NT2/D1 (cell line): ENCODE results near the gene TMEM147.

ENCODE experiments used
- DNase-seq: peaks from one replicate; pipeline ENCODE4 v3.0.0-alpha.2; 2011; ENCODE audit warnings: low read depth, low spot score
- H3K27me3 ChIP-seq: 2 replicates; pipeline ENCODE4 v1.6.0; 2011; ENCODE audit warnings: mild to moderate bottlenecking; ENCODE audit not compliant: insufficient read length, insufficient read depth
- H3K36me3 ChIP-seq: 2 replicates; pipeline ENCODE4 v1.6.1; 2011; ENCODE audit warnings: mild to moderate bottlenecking, low read length, mixed read lengths; ENCODE audit not compliant: insufficient read depth, insufficient read length
- H3K4me1 ChIP-seq: 2 replicates; pipeline ENCODE4 v1.5.1; 2011; ENCODE audit not compliant: insufficient read depth, insufficient read length
- H3K4me3 ChIP-seq: 2 replicates; pipeline ENCODE4 v1.5.1; 2011; ENCODE audit warnings: low read depth; ENCODE audit not compliant: insufficient read length
- H3K9ac ChIP-seq: 2 replicates; pipeline ENCODE4 v1.6.0; 2011; ENCODE audit warnings: low read depth; ENCODE audit not compliant: insufficient read length
- H3K9me3 ChIP-seq: 2 replicates; pipeline ENCODE4 v1.5.1; 2011; ENCODE audit warnings: mild to moderate bottlenecking, low read length; ENCODE audit not compliant: insufficient read depth
- SUZ12 ChIP-seq: IDR thresholded peaks from 2 replicates; pipeline ENCODE4 v1.6.1; 2011; ENCODE audit not compliant: insufficient read length, insufficient read depth; ENCODE audit errors: extremely low read depth
- YY1 ChIP-seq: IDR thresholded peaks from 2 replicates; pipeline ENCODE4 v1.6.1; 2011; ENCODE audit not compliant: insufficient read length, insufficient read depth
- ZNF274 ChIP-seq: IDR thresholded peaks from 2 replicates; pipeline ENCODE4 v1.6.1; 2011; ENCODE audit warnings: mild to moderate bottlenecking, low read depth, low read length

The TMEM147 gene

DNA sequence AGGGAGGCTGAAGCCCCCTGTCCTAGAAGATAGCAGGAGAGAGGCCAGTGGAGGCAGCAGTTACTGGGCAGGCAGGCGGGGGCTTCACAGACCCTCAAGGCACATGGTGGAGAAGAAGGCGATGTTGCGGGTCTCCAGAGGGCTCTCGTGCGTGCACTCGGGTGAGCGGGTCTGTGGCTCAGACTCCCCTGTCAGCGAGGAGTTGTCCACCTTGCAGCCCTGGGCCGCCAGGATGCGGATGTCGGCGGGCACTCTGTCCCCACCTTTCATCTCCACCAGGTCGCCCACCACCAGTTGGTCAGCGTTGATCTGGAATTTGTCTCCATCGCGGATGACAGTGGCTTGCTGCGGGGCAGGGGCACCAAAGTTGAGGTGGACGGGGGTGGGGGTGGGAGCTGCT is 14.8 kb downstream of the TMEM147 start:
- H3K27me3 ChIP-seq, result peaks cover 19% of the 10 kb centered on the region
- no peak for DNase-seq
- TF ChIP-seq SUZ12, result no peak
- no peak for TF ChIP-seq ZNF274
- TF ChIP-seq YY1, result no peak
- no peak overlapping the region for H3K9ac ChIP-seq
- no peaks in the 10 kb centered on the region for H3K36me3 ChIP-seq
- H3K4me3 ChIP-seq, result no peak overlapping the region
- no peaks in the 10 kb centered on the region for H3K9me3 ChIP-seq
- peaks cover 9% of the 10 kb centered on the region for H3K4me1 ChIP-seq

DNA sequence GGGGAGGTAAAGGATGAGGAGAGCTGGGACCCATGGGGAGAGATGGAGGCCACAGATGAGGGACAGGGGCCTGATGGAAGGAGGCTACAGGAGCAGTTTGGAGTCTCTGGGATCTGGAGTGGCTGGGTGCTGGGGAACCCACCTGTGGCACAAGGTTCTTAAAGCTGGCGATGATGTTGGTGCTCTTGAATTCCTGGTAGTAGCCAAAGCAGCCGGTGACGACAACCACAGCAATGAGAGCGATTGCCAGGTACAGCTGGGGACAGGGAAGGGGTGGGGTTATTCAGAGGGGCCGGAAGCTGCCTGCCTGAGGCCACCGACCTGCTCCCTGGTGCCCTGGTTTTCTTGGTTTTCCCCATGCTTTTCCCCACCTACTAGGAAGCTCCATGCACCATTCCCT is 15.3 kb downstream of the TMEM147 start:
- H3K9me3 ChIP-seq, result no peaks in the 10 kb centered on the region
- no peak overlapping the region for H3K9ac ChIP-seq
- H3K4me1 ChIP-seq, result peaks cover 9% of the 10 kb centered on the region
- no peak for DNase-seq
- H3K27me3 ChIP-seq, result peaks cover 19% of the 10 kb centered on the region
- TF ChIP-seq YY1 (no peak), ZNF274 (no peak), SUZ12 (no peak)
- H3K4me3 ChIP-seq, result no peak overlapping the region
- H3K36me3 ChIP-seq, result no peaks in the 10 kb centered on the region

GRCh38 chr19:35561436-35561835 is 16.0 kb downstream of the TMEM147 start:
- H3K27me3 ChIP-seq, result peaks cover 14% of the 10 kb centered on the region
- peaks cover 9% of the 10 kb centered on the region for H3K4me1 ChIP-seq
- H3K9me3 ChIP-seq, result no peaks in the 10 kb centered on the region
- no peak overlapping the region for H3K9ac ChIP-seq
- no peak overlapping the region for H3K4me3 ChIP-seq
- no peaks in the 10 kb centered on the region for H3K36me3 ChIP-seq
- DNase-seq, result no peak
- no peak for TF ChIP-seq YY1
- TF ChIP-seq ZNF274, result no peak
- no peak for TF ChIP-seq SUZ12

- no peak overlapping the region for H3K4me3 ChIP-seq
Observed at GRCh38 chr19:35562336-35562735, 16.9 kb downstream of the TMEM147 start.

GRCh38 chr19:35562776-35563175 is 17.4 kb downstream of the TMEM147 start:
- Histone ChIP-seq H3K9me3 (no peaks in the 10 kb centered on the region), H3K4me1 (peaks cover 5% of the 10 kb centered on the region), H3K36me3 (no peaks in the 10 kb centered on the region), H3K4me3 (no peak overlapping the region), H3K27me3 (peaks cover 13% of the 10 kb centered on the region), H3K9ac (no peak overlapping the region)
- DNase-seq, result no peak
- TF ChIP-seq YY1, result no peak
- TF ChIP-seq SUZ12, result no peak
- TF ChIP-seq ZNF274, result no peak

More at GRCh38 chr19:35562336-35562735, 16.9 kb downstream of the TMEM147 start:
- H3K4me1 ChIP-seq, result peaks cover 5% of the 10 kb centered on the region
- no peaks in the 10 kb centered on the region for H3K9me3 ChIP-seq
- no peaks in the 10 kb centered on the region for H3K36me3 ChIP-seq
- DNase-seq, result no peak
- no peak overlapping the region for H3K9ac ChIP-seq
- no peak for TF ChIP-seq YY1
- no peak for TF ChIP-seq ZNF274
- no peak for TF ChIP-seq SUZ12
- H3K27me3 ChIP-seq, result peaks cover 13% of the 10 kb centered on the region

- peaks cover 5% of the 10 kb centered on the region for H3K4me1 ChIP-seq
- H3K36me3 ChIP-seq, result no peaks in the 10 kb centered on the region
- TF ChIP-seq ZNF274 (no peak), YY1 (no peak), SUZ12 (no peak)
- no peak within 1 kb of the TSS for H3K9ac ChIP-seq
- DNase-seq, result no peak
- H3K27me3 ChIP-seq, result peaks cover 13% of the 10 kb centered on the region
- H3K9me3 ChIP-seq, result no peaks in the 10 kb centered on the region
- H3K4me3 ChIP-seq, result no peak within 1 kb of the TSS
Observed at GRCh38 chr19:35563207-35563829, 17.9 kb downstream of the TMEM147 start, which contains the start of gene ATP4A. TSS of gene ATP4A (minus strand) at chr19:35563658. CDS start at chr19:35563629, 29 bp downstream.

GRCh38 chr19:35565016-35565856 is 19.8 kb downstream of the TMEM147 start:
- Histone ChIP-seq H3K36me3 (no peaks in the 10 kb centered on the region), H3K9ac (peak overlapping the region; percentile 32), H3K4me3 (no peak overlapping the region), H3K4me1 (no peaks in the 10 kb centered on the region), H3K27me3 (no peaks in the 10 kb centered on the region), H3K9me3 (no peaks in the 10 kb centered on the region)
- TF ChIP-seq SUZ12 (no peak), YY1 (no peak), ZNF274 (no peak)
- DNase-seq, result no peak
